NCI-H2227 (cell line): ENCODE data around the gene EXOSC5.
A peak's percentile ranks its signal among the peaks of the same experiment; 100 is the strongest.
"Not testable (repeated sequence)": the region's sequence is repeated elsewhere in the genome, so short reads cannot be mapped to it uniquely, and the experiment has no call there.

Experiments
- DNase-seq: peaks from one replicate; lab custom pipeline; 2025; ENCODE audit not compliant: unreplicated experiment; lab: John Stamatoyannopoulos, UW

The EXOSC5 gene

GRCh38 chr19:41397086-41398049, at the start of gene EXOSC5, which contains the start of gene BCKDHA:
Gene EXOSC5 (minus strand): TSS chr19:41397359. CDS start chr19:41397328, 31 bp downstream.
Gene BCKDHA (plus strand): TSS chr19:41397818. CDS start chr19:41397828, 10 bp downstream.
- peak; percentile 100 for DNase-seq

DNA sequence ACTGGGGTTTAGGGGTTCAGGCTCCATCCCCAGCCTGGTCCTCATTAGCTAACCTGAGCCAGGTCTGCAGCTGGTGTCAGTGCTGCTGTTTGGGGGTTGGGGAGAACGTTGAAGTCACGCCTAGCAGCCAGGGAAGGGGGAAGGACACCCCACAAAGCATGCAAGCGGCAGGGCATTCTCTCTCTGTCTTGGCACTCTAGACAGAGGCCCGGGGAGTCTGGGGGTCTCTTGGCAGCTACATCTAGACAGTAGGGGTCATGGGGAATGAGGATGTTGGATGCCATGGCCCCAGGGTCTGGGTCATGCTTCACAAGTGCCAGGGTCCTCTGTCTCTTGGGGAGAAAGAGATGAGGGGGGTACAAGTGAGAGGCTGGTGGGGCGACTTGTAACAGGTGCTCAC, 48.4 kb upstream of the EXOSC5 start:
- no peak for DNase-seq

GRCh38 chr19:41443813-41444455, 46.8 kb upstream of the EXOSC5 start:
- DNase-seq: no peak

- DNase-seq: no peak
Observed at GRCh38 chr19:41442473-41443355, 45.6 kb upstream of the EXOSC5 start, which contains the start of gene ERICH4. Gene ERICH4 (plus strand): TSS chr19:41443156. CDS start chr19:41443170, 14 bp downstream.

DNA sequence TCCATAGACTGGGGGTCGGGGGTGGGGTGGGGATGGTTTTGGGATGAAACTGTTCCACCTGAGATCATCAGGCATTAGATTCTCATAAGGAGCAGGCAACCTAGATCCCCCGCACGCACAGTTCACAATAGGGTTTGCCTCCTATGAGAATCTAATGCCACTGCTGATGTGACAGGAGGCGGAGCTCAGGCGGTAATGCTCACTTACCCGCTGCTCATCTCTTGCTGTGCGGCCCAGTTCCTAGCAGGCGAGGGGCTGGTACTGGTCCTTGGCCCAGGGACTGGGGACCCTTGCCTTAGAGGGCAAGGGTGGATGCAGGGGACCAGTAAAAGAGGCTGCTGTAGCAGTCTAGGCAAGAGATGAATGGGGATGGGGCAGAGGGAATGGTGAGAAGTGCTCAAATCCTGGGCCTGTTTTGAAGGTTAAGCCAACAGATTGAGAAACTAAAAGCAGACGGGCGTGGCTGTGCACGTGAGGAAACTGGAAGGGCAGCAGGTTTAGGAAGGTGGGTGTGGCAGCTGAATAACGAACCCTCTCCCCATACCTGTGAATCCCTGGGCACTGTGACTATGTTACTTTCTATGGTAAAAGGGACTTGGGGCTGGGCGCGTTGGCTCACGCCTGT, 44.3 kb upstream of the EXOSC5 start:
- no peak for DNase-seq

DNA sequence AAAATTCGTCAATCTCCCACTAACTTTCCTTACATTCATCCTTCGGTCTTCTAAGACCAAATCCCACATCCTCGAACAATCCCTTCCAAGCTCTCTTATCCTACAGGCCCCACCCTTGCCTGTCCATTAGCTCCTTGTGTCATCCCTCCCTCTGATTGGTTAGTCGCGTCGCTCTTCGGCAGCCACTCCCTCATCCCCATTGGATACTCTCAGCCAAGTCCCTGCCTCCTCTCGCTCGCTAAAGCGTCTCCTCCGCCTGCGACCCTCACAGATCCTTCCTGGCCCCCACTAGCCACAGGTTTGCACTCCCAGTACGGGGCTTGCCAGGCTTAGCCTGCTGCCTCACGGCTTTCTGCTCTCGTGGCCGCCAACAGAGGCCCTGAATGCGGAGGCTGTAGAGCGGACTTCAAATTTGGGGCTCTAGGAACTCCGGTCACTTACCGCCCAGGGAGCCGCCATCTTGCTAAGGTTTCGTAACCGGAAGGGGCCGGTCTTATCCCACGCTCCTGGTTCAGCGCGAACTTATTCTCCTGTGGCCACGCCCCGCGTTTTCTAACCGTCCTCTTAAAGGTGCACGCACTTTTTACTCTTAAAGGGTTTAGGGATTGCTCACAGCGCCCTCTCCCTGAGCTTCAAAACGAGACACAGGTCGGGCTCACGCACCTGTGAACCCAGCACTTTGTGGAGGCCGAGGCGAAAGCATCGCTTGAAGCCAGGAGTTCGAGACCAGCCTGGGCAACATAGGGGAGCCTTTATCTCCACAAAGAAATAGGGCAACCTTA, 42.5 kb upstream of the EXOSC5 start, which contains the start of gene DMAC2:
Gene DMAC2 (minus strand): TSS at position 472 of the 782 bp plus-strand sequence. CDS start 13 bp downstream, at position 459.
- DNase-seq: peak; percentile 100

DNA sequence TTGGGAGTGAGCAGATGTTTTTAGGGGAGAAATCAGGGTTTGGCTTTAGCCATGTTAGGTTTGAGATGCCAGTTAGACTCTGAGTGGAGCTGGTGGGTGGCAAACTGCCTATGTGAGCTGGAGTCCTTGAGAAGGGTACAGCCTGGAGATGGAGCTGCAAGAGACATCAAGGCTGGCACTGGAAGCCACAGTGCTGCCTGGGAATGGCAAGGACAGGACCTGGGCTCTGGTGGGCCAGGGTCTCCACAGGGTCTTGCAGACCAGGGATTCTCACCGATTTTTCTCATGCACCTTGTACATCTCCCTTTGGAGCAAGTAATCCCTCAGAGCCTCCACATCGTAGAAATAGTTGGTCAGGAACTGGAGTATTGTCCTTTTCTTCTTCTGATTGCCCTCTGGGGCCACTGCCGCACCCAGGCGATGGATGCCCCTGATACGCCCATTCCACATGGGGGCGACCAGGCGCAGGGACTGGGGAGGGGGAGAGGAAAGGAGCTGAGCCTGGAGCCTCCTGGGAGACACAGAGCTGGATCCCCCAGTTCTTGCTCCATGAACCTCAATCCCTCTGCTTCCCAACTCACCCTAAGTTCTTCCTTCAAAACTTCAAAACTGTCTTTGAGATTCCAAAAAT, 40.9 kb upstream of the EXOSC5 start:
- no peak for DNase-seq

- DNase-seq: no peak
Observed at GRCh38 chr19:41436674-41436951, 39.5 kb upstream of the EXOSC5 start.

DNA sequence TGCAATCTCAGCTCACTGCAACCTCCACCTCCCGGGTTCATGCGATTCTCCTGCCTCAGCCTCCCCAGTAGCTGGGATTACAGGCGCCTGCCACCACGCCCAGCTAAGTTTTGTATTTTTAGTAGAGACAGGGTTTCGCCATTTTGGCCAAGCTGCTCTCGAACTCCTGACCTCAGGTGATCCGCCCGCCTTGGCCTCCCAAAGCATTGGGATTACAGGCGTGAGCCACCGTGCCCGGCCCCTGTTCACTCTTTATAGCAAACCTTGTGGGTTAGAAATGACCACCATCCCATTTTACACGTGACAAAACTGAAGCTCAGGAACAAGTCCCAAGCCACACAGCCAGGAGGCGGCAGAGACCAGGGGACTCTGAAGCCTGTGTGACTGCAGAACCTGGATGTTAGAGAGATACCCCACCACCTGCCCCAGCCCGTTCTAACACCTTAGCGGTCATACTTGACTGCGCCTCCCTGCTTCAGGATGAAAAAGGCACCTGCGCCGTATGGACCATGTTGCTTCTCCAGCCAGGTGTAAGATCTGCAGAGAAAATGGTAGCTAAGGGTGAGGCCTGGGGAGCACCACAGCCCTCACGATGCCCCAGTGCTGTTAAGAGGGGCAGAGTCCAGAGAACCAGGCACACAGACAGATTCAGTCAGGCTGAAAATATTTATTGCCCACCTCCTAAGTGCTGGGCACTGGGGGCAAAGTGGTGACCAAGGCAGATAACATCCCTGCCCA, 38.9 kb upstream of the EXOSC5 start:
- DNase-seq: no peak

DNA sequence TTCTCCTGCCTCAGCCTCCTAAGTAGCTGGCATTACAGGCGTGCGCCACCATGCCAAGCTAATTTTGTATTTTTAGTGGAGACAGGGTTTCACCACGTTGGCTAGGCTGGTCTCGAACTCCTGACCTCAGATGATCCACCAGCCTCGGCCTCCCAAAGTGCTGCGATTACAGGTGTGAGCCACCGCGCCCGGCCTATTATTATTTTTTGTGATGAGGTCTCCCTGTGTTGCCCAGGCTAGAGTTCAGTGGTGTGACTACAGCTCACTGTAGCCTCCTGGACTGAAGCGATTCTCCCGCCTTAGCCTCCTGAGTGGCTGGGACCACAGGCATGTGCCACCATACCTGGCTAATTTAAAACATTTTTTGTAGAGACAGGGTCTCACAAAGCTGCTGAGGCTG, 38.2 kb upstream of the EXOSC5 start:
- DNase-seq: not testable (repeated sequence)

GRCh38 chr19:41434450-41434849, 37.3 kb upstream of the EXOSC5 start:
- DNase-seq: no peak

DNA sequence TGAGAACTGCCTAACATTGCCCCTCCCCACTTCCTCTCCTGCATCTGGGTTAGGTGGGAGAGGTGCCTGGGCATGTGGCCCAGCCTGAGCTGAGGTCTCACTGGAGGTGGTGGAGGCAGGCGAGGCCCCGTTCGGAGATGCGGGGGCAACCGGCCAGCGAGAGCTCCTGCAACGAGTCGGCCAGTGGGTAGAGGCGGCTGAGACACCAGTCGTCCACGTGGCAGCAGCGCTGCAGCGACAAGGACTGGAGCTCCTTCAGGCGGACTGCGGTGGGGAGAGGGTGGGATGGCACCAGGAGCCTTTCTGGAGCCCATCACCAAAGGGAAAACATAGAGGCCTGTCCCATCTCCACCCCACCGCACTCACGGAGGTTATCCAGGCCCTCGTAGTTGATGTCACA, 36.0 kb upstream of the EXOSC5 start:
- no peak for DNase-seq

DNA sequence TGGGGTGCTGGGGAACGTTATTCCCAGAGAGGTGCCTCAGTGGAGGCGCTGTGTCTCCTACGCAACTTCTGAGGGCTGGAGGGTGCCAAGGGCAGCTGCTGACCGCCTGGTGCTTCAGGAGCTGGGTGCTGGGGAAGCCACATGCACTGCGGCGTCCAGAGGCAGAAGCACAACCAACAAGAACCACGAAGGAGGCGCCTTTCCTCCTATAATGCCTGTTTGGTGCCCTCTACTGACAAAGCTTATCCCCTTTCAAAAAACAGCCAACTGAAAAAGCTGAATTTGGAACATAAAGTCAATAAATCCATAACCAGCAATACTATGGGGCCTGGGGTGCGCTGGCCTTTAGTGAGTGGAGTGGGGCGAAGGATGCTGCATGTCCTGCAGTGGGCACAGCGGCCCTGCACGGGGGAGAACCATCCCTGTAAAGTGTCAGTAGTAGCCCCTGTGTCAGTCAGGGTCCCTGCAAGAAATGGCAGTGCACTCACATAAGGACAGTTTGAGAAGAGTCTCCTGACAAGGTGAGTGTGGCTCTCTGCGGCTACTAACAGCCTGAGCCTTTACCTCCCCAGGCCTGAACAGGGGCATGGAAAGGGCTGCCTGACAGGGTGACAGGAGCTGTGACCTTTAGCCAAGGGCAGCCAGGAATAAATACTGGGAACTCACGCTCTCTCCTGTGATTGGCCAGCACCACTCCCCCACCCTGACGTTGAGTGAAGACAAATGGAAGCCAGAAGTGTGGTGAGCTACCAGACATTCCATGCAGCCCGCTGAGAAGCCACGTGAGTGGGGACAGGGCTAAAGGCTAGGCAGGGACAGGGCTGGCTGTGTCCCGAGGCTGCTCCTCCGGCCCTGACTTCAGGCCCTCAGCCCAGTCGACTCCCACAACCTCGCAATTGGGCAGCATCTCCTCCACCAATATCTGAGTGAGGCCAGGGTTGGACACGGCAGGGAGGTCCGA, 34.5 kb upstream of the EXOSC5 start:
- DNase-seq: no peak

- DNase-seq: no peak
Observed at GRCh38 chr19:41430922-41431321, 33.8 kb upstream of the EXOSC5 start.

- no peak for DNase-seq
Observed at GRCh38 chr19:41428481-41428859, 31.3 kb upstream of the EXOSC5 start.

DNA sequence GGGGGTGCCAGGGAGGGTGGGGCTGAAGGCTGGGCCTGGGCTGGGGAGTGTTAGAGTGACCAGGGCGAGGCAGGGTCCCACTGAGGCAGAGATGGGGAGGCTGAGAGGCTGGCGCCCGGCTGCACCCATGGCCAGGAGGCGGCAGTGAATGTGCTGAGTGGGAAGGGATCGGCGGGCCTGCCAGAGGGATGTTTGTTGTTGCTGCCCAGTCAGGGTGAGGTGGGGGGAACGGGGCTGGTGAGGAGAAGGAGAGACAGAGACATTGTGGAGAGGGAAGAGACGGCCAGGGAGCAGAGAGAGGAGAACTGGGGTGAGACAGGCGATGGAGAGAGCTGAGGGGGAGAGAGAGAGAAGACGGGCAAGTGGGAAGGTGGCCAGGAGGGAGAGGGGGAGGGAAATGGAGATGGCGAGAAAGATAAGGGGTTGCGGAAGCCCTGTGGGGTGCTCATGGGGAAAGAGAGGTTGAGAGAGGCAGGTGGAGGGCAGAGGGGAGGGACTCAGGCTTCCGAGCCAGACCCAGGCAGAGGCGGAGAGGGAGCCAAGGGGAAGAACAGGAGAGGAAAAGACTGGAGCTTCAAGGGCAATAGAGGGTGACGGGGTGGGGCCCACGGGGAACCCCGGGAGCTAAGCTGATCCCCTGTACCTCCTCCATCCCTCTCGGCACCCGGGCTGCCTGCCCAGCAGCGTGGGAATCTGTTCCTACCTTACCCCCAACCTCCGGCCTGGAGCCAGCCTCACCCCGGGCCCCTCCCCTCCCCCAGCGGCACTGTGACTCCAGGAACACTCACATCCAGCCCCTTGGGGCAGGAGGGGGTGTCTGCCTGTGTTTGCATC, 30.7 kb upstream of the EXOSC5 start:
- DNase-seq: no peak
